Raji (cell line): ENCODE data around the gene SMYD3.

ENCODE experiments used
- POLR2A ChIP-seq: IDR thresholded peaks from 2 replicates; pipeline ENCODE4 v1.6.1; 2011; ENCODE audit warnings: low read depth, low read length, control low read depth; ENCODE audit not compliant: insufficient read depth

The SMYD3 gene

GRCh38 chr1:246146804-246147523 lies 360.1 kb downstream of the SMYD3 start:
- no peak for TF ChIP-seq POLR2A

GRCh38 chr1:246145900-246146299 lies 361.2 kb downstream of the SMYD3 start:
- TF ChIP-seq POLR2A: no peak

- TF ChIP-seq POLR2A: no peak
These were observed 362.1 kb downstream of the SMYD3 start for GRCh38 chr1:246144931-246145330.

- no peak for TF ChIP-seq POLR2A
These were observed 364.7 kb downstream of the SMYD3 start for GRCh38 chr1:246142320-246142893.

- TF ChIP-seq POLR2A: no peak
These were observed 365.8 kb downstream of the SMYD3 start for GRCh38 chr1:246141306-246141705.

GRCh38 chr1:246139745-246140182 lies 367.3 kb downstream of the SMYD3 start:
- no peak for TF ChIP-seq POLR2A

- TF ChIP-seq POLR2A: no peak
These were observed 368.3 kb downstream of the SMYD3 start for GRCh38 chr1:246138781-246139180.

GRCh38 chr1:246136477-246136876 lies 370.6 kb downstream of the SMYD3 start:
- TF ChIP-seq POLR2A: no peak

GRCh38 chr1:246134789-246135188 lies 372.3 kb downstream of the SMYD3 start:
- no peak for TF ChIP-seq POLR2A

GRCh38 chr1:246131095-246131494 lies 376.0 kb downstream of the SMYD3 start:
- TF ChIP-seq POLR2A: no peak

- TF ChIP-seq POLR2A: no peak
These were observed 378.5 kb downstream of the SMYD3 start for GRCh38 chr1:246128494-246129069.

- TF ChIP-seq POLR2A: no peak
These were observed 380.5 kb downstream of the SMYD3 start for GRCh38 chr1:246126580-246126979.

- no peak for TF ChIP-seq POLR2A
These were observed 385.0 kb downstream of the SMYD3 start for GRCh38 chr1:246122071-246122470.

- no peak for TF ChIP-seq POLR2A
These were observed 385.5 kb downstream of the SMYD3 start for GRCh38 chr1:246121533-246121932.

- TF ChIP-seq POLR2A: no peak
These were observed 389.9 kb downstream of the SMYD3 start for GRCh38 chr1:246117066-246117791.

GRCh38 chr1:246114369-246114768 lies 392.7 kb downstream of the SMYD3 start:
- no peak for TF ChIP-seq POLR2A
